MCF 10A (cell line): Measurements from ENCODE around the gene ASPN. TPM values are rescaled to one million over a fixed set of nuclear protein-coding genes. Genes with fewer than 3 reads are reported as not detected.

Experiments used
- BruUV-seq: library from RNA; stranded (reverse); fragments of 400-500 nt; replicated peaks from 2 replicates; lab custom pipeline; 2021; lab: Mats Ljungman, UMichigan
- CTCF ChIA-PET: fragments of 300-600 bp; sonication (Branson Sonifier 250); formaldehyde crosslinking; extraction: SDS; loops from one replicate; lab custom pipeline; 2021; ENCODE audit warnings: antibody characterized with exemption, inconsistent platforms; lab: Yijun Ruan, JAX
- POLR2A ChIA-PET: fragments of 300-600, 350-650 bp; sonication (Branson Sonifier 250); formaldehyde crosslinking; extraction: SDS; loops from one replicate; lab custom pipeline; 2020; ENCODE audit warnings: antibody characterized with exemption, inconsistent platforms; lab: Yijun Ruan, JAX
- DNase-seq: peaks from one replicate; pipeline ENCODE4 v3.0.0-alpha.2; 2018; ENCODE audit not compliant: unreplicated experiment
- H3K27ac Mint-ChIP-seq: one replicate; pipeline ENCODE4 v1.8.0; 2022; ENCODE audit warnings: mild to moderate bottlenecking, low read depth, mixed read lengths; ENCODE audit not compliant: unreplicated experiment
- H3K27me3 Mint-ChIP-seq: one replicate; pipeline ENCODE4 v1.8.0; 2022; ENCODE audit warnings: mixed read lengths; ENCODE audit not compliant: insufficient read depth, unreplicated experiment
- H3K36me3 Mint-ChIP-seq: one replicate; pipeline ENCODE4 v1.8.0; 2022; ENCODE audit warnings: mild to moderate bottlenecking, moderate library complexity, mixed read lengths; ENCODE audit not compliant: insufficient read depth, unreplicated experiment
- H3K4me1 Mint-ChIP-seq: one replicate; pipeline ENCODE4 v1.8.0; 2022; ENCODE audit warnings: mixed read lengths; ENCODE audit not compliant: insufficient read depth, unreplicated experiment
- H3K4me3 Mint-ChIP-seq: one replicate; pipeline ENCODE4 v1.8.0; 2022; ENCODE audit warnings: mild to moderate bottlenecking, moderate library complexity, mixed read lengths; ENCODE audit not compliant: unreplicated experiment
- H3K9me3 Mint-ChIP-seq: one replicate; pipeline ENCODE4 v1.8.0; 2022; ENCODE audit warnings: mixed read lengths; ENCODE audit not compliant: unreplicated experiment
- CTCF ChIP-seq: fragments of 200-600 bp; IDR thresholded peaks from one replicate; pipeline ENCODE4 v1.8.0; 2022; ENCODE audit warnings: antibody characterized with exemption, mild to moderate bottlenecking; ENCODE audit not compliant: unreplicated experiment
- intact Hi-C: fragments of 100-400 bp; cut with micrococcal nuclease; formaldehyde crosslinking; loops from 2 replicates; pipeline ENCODE4 v1.14.1; 2022
- total RNA-seq: library from RNA; stranded (reverse); gene quantifications from 2 replicates; pipeline ENCODE4 v1.2.3, GENCODE V29; 2022

The ASPN gene
- total RNA-seq, 1 experiment from 2014 or later, result 0.12 TPM

DNA sequence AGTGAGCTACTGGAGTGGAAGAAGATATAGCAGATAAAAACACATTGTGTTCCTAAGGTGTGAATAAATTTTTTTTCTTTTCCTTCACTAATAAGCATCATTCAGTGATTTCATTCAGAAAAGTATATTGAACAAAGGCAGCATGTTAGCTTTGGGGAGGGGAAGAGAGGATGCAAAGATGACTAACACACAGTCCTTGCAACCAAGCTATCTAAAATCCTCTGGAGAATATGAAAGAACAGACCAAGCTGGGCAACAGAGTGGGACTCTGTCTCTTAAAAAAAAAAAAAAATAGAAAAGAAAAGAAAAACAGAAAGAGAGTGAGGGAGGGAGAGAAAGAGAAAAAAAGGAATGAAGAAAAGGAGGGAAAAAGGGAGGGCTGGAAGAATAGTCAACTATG lies 35.8 kb downstream of the ASPN start:
- CTCF ChIA-PET, result interaction anchor here (1.0 to 2.1 kb wide), 3 partner anchors 9 to 188 kb away, joined by 4 to 7 read pairs (median 6); no protein-coding TSS in a partner anchor
- H3K27ac Mint-ChIP-seq, result peak overlapping the region; percentile 66
- no TSS peak for BruUV-seq

GRCh38 chr9:92444841-92445240 lies 37.5 kb downstream of the ASPN start:
- no peaks in the 10 kb centered on the region for H3K36me3 Mint-ChIP-seq
- no peaks in the 10 kb centered on the region for H3K27me3 Mint-ChIP-seq
- intact Hi-C loops, result no loop called here
- BruUV-seq, result no TSS peak
- DNase-seq, result no peak
- TF ChIP-seq CTCF, result no peak
- H3K4me1 Mint-ChIP-seq, result peaks cover 3% of the 10 kb centered on the region
- no peaks in the 10 kb centered on the region for H3K9me3 Mint-ChIP-seq
- ChIA-PET POLR2A (interaction anchor here (0.7 to 1.2 kb wide), 2 partner anchors 225 to 304 kb away, joined by 3 to 4 read pairs; partner anchors contain the start of gene IPPK), CTCF (interaction anchor here (0.5 to 1.0 kb wide), 3 partner anchors 101 to 270 kb away, joined by 3 read pairs; no protein-coding TSS in a partner anchor)
- no peak overlapping the region for H3K4me3 Mint-ChIP-seq
- H3K27ac Mint-ChIP-seq, result no peak overlapping the region

More for the DNA sequence above, 35.8 kb downstream of the ASPN start:
- intact Hi-C loops, result no loop called here
- Mint-ChIP-seq H3K27me3 (no peaks in the 10 kb centered on the region), H3K36me3 (no peaks in the 10 kb centered on the region), H3K9me3 (no peaks in the 10 kb centered on the region), H3K4me3 (no peak overlapping the region), H3K4me1 (no peaks in the 10 kb centered on the region)
- no peak for DNase-seq
- TF ChIP-seq CTCF, result no peak
- POLR2A ChIA-PET, result interaction anchor here (1.2 to 1.8 kb wide), 2 partner anchors 16 to 34 kb away, joined by 4 read pairs; no protein-coding TSS in a partner anchor

GRCh38 chr9:92440751-92441046 lies 41.6 kb downstream of the ASPN start:
- peaks cover 7% of the 10 kb centered on the region for H3K4me1 Mint-ChIP-seq
- ChIA-PET CTCF (interaction anchor here (0.8 to 2.3 kb wide), 2 partner anchors 15 to 114 kb away, joined by 4 to 6 read pairs; no protein-coding TSS in a partner anchor), POLR2A (interaction anchor here (0.9 to 2.9 kb wide), 6 partner anchors 9 to 116 kb away, joined by 4 to 25 read pairs (median 6); partner anchors contain the start of genes CENPP, NOL8 and OMD)
- H3K36me3 Mint-ChIP-seq, result no peaks in the 10 kb centered on the region
- no peak overlapping the region for H3K27ac Mint-ChIP-seq
- no peaks in the 10 kb centered on the region for H3K9me3 Mint-ChIP-seq
- no peaks in the 10 kb centered on the region for H3K27me3 Mint-ChIP-seq
- no TSS peak for BruUV-seq
- DNase-seq, result no peak
- intact Hi-C loops, result loop anchor here (1.0 to 2.0 kb wide), 3 partner anchors 66 to 350 kb away; no protein-coding TSS in a partner anchor
- no peak for TF ChIP-seq CTCF
- H3K4me3 Mint-ChIP-seq, result no peak overlapping the region

DNA sequence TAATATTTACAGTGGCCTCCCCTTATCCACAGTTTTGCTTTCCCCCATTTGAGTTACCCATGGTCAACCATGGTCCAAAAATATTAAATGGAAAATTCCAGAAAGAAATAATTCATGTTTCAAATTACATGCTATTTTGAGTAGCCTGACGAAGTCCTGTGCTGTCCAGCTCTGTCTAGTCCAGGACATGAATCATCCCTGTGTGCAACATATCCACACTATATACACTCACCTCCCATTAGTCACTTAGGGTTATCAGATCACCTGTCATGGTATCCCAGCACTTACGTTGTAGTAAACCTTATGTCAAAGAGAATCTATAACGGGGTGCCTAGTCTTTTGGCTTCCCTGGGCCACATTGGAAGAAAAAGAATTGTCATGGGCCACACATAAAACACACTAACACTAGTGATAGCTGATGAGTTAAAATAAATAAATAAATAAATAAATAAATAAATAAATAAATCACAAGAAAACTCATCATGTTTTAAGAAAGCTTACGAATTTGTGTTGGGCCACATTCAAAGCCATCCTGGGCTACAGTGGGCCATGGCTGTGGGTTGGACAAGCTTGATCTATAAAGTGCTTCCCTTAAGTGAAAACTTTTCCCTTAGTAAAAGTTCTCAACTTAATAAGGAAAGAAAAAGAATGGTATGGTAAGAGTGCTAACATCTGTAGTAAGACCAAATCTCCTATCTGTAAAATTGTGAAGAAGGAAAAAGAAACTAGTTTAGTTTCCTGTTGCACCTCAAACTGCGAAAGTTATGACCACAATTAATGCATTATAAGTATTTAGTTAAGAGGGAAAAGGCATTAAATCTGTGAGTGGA lies 42.2 kb downstream of the ASPN start:
- no peak overlapping the region for H3K4me3 Mint-ChIP-seq
- TF ChIP-seq CTCF, result no peak
- POLR2A ChIA-PET, result interaction anchor here (0.6 to 2.9 kb wide), 11 partner anchors 9 to 115 kb away, joined by 3 to 25 read pairs (median 6); partner anchors contain the start of genes CENPP, NOL8 and OMD
- DNase-seq, result peak; percentile 81
- H3K36me3 Mint-ChIP-seq, result no peaks in the 10 kb centered on the region
- H3K4me1 Mint-ChIP-seq, result peaks cover 7% of the 10 kb centered on the region
- H3K9me3 Mint-ChIP-seq, result no peaks in the 10 kb centered on the region
- intact Hi-C loops, result loop anchor here (1.0 to 10.0 kb wide), 7 partner anchors 66 to 351 kb away; no protein-coding TSS in a partner anchor
- CTCF ChIA-PET, result interaction anchor here (0.8 to 2.3 kb wide), 7 partner anchors 13 to 351 kb away, joined by 3 to 9 read pairs (median 4); no protein-coding TSS in a partner anchor
- peak overlapping the region; percentile 68 for H3K27ac Mint-ChIP-seq
- H3K27me3 Mint-ChIP-seq, result no peaks in the 10 kb centered on the region
- BruUV-seq, result no TSS peak
